HG03175 (cell line): ENCODE data around the gene CCDC182.

ENCODE experiments used
- ATAC-seq: cut with Tn5 transposase; IDR thresholded peaks from one replicate; pipeline ENCODE4 v1.9.1; 2021; ENCODE audit warnings: mild to moderate bottlenecking, moderate library complexity; ENCODE audit not compliant: unreplicated experiment

Gene CCDC182

GRCh38 chr17:57730026-57730701 is 14.9 kb downstream of the CCDC182 start:
- no peak for ATAC-seq

- ATAC-seq, result no peak
These were observed 17.4 kb downstream of the CCDC182 start for GRCh38 chr17:57727630-57728175.

- no peak for ATAC-seq
These were observed 18.3 kb downstream of the CCDC182 start for GRCh38 chr17:57726838-57727237.

GRCh38 chr17:57726213-57726790 is 18.8 kb downstream of the CCDC182 start:
- ATAC-seq, result no peak

GRCh38 chr17:57724729-57725125 is 20.4 kb downstream of the CCDC182 start:
- no peak for ATAC-seq

GRCh38 chr17:57724026-57724728 is 20.9 kb downstream of the CCDC182 start:
- ATAC-seq, result peak; percentile 68

GRCh38 chr17:57723427-57724025 is 21.6 kb downstream of the CCDC182 start:
- no peak for ATAC-seq

GRCh38 chr17:57722704-57723043 is 22.4 kb downstream of the CCDC182 start:
- ATAC-seq, result no peak

GRCh38 chr17:57721967-57722703 is 23.0 kb downstream of the CCDC182 start:
- no peak for ATAC-seq

GRCh38 chr17:57720386-57721035 is 24.6 kb downstream of the CCDC182 start:
- no peak for ATAC-seq

GRCh38 chr17:57718878-57719277 is 26.2 kb downstream of the CCDC182 start:
- no peak for ATAC-seq

- ATAC-seq, result no peak
These were observed 29.1 kb downstream of the CCDC182 start for GRCh38 chr17:57715981-57716380.

- no peak for ATAC-seq
These were observed 30.4 kb downstream of the CCDC182 start for GRCh38 chr17:57714665-57715180.

GRCh38 chr17:57713140-57713539 is 32.0 kb downstream of the CCDC182 start:
- ATAC-seq, result no peak

GRCh38 chr17:57708410-57708809 is 36.7 kb downstream of the CCDC182 start:
- no peak for ATAC-seq

- ATAC-seq, result no peak
These were observed 37.2 kb downstream of the CCDC182 start for GRCh38 chr17:57707892-57708291.

- no peak for ATAC-seq
These were observed 38.3 kb downstream of the CCDC182 start for GRCh38 chr17:57706761-57707160.

- ATAC-seq, result no peak
These were observed 39.0 kb downstream of the CCDC182 start for GRCh38 chr17:57705921-57706695.

- no peak for ATAC-seq
These were observed 40.7 kb downstream of the CCDC182 start for GRCh38 chr17:57704448-57704847.
